HL-60 (cell line): ENCODE measurements around the gene PDE6H.

ENCODE experiments used
- CTCF ChIP-seq: IDR thresholded peaks from one replicate; pipeline ENCODE4 v1.5.1; 2011; ENCODE audit warnings: low read length, control low read depth, inconsistent platforms; ENCODE audit not compliant: insufficient read depth
- GABPA ChIP-seq: IDR thresholded peaks from 2 replicates; pipeline ENCODE4 v1.6.1; 2012; ENCODE audit warnings: low read depth

- TF ChIP-seq CTCF: no peak
- no peak for TF ChIP-seq GABPA
Measured at GRCh38 chr12:14976658-14977057, 3.8 kb downstream of the PDE6H start.
